IPS-NIHi11 (cell line): ENCODE data around the gene ZNF609.
A peak's percentile ranks its signal among the peaks of the same experiment; 100 is the strongest.
"Not testable (repeated sequence)": the region's sequence is repeated elsewhere in the genome, so short reads cannot be mapped to it uniquely, and the experiment has no call there.

Experiments used
- DNase-seq: peaks from one replicate; pipeline ENCODE4 v3.0.0; 2012; ENCODE audit warnings: mixed read lengths, low spot score

Gene ZNF609

DNA sequence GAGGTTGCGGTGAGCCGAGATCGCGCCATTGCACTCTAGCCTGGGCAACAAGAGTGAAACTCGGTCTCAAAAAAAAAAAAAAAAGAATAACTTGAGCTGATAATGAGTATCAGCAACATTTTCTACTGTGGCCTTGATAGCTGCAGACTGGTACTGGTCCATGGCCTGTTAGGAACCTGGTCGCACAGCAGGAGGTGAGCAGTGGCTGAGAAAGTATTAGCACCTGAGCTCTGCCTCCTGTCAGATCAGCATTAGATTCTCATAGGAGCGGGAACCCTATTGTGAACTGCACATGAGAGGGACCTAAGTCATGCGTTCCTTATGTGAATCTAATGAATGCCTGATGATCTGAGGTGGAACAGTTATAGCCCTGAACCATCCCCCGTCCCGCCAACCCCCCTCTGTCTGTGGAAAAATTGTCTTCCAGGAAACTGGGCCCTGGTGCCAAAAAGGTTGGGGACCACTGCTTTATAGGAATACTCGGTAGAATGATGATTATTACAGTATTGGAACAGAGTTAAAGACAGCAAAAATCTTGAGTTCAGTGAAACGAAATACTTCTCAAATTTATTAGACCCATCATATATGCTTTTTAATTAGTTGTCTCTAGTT, 126.0 kb downstream of the ZNF609 start:
- no peak for DNase-seq

GRCh38 chr15:64586984-64587383, 126.6 kb downstream of the ZNF609 start:
- no peak for DNase-seq

- no peak for DNase-seq
Measured at GRCh38 chr15:64589435-64590084, 129.2 kb downstream of the ZNF609 start.

DNA sequence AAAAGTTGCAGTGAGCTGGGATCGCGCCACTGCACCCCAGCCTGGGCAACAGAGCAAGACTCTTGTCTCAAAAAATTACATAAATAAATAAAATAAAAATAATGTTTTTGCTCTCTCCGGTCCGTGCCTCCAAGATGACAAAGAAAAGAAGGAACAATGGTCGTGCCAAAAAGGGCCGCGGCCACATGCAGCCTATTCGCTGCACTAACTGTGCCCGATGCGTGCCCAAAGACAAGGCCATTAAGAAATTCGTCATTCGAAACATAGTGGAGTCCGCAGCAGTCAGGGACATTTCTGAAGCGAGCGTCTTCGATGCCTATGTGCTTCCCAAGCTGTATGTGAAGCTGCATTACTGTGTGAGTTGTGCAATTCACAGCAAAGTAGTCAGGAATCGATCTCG, 132.5 kb downstream of the ZNF609 start:
- not testable (repeated sequence) for DNase-seq

DNA sequence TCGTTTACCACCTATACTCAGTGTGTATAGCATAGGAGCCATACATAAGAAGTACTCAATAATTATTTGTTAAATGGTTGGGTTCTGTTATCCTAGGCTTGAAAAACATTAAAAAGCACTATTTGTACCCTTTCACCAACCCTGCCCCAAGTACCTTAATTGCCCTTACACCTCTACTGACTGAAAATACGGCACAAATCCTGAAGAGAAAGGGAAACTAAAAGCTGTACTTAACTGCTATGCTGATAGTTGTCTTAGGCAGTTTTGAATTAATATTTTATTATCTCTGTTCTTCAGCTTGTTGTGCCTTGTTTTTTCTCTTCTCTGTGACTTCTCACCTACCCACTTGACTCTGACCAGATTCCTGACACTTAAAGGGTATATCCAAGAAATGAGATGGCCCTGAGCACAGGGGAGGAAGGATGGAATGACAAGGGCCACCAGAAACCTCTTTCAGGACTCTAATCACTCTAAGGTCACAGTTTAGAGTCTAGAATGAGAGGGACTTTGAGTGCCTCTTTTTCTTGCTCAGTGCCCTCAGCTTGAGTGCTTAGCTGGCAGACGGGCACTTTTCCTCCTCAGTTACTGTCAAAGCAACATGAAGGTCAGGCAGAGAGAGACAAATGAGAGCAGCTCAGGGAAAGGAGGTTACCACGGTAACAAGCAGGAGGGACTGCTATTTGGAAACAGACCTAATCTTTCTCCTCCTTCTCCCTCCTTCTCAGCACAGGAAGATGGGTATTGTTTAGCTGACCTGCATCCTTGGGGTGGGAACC, 136.5 kb downstream of the ZNF609 start:
- DNase-seq, result peak; percentile 72

DNA sequence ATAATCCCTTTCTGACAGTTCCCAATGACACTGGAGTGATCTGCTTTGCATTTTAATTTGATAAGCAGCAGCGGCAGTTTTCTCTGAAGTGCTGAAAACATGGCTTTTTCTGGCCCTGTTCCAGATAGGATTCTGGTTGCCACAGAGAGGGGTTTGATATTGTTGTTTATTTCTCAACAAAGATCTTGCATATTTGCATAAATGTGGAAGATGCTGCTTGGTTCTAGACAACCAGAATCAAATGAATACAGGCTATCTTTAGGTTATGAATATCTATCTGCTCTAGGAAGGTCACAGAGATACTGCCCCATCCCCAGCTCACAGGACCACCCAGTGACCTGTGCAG, 137.1 kb downstream of the ZNF609 start:
- no peak for DNase-seq

- DNase-seq, result no peak
Measured at GRCh38 chr15:64599226-64599625, 138.8 kb downstream of the ZNF609 start.

GRCh38 chr15:64599716-64600115, 139.3 kb downstream of the ZNF609 start:
- no peak for DNase-seq

DNA sequence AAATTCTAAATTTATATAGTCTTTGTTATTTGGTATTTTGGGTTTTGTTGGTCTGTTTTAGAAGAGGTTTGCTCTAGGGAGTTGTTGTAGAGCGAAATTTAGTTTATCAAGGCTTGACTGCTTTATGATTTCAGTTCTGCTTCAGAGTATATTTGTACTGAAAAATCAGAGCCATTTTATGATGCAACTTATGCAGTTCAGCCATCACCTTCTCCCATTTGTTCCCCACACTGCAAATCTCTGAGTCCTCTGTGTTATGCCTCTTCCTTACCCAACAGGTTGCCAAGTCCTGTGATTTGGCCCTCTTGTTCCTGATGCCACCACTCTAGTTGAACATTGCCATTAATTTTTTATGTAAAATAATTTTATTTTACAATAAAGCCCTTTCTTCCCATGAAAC, 140.4 kb downstream of the ZNF609 start:
- no peak for DNase-seq

DNA sequence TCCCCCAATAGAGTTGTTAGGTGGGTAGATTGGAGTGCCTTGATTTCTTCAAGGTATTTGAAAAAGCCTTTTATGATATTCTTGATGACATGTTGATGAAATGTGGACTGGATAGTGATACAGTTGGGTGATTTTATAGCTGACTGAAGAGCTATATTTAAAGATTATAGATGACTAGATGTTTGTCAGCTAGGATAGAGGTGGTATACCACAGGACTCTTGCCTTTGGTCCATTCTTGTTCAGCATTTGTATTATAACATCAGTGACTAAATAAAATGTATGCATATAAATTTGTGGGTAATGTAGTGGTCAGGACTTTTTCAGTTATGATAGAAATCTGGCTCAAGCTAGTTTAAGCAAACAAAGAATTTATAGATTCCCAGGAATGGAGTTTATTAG, 143.9 kb downstream of the ZNF609 start:
- DNase-seq, result no peak

DNA sequence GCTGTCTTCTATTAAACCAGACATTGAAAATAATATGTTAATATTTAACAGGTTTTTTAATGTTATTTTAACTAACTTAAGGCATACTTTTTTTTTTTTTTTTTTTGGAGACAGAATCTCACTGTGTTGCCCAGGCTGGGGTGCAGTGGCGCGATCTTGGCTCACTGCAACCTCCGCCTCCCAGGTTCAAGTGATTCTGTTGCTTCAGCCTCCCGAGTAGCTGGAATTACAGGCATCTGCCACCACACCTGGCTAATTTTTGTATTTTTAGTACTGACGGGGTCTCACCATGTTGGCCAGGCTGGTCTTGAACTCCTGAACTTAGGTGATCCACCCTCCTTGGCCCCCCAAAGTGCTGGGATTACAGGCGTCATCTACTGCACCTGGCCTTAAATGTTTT, 147.0 kb downstream of the ZNF609 start:
- not testable (repeated sequence) for DNase-seq

DNA sequence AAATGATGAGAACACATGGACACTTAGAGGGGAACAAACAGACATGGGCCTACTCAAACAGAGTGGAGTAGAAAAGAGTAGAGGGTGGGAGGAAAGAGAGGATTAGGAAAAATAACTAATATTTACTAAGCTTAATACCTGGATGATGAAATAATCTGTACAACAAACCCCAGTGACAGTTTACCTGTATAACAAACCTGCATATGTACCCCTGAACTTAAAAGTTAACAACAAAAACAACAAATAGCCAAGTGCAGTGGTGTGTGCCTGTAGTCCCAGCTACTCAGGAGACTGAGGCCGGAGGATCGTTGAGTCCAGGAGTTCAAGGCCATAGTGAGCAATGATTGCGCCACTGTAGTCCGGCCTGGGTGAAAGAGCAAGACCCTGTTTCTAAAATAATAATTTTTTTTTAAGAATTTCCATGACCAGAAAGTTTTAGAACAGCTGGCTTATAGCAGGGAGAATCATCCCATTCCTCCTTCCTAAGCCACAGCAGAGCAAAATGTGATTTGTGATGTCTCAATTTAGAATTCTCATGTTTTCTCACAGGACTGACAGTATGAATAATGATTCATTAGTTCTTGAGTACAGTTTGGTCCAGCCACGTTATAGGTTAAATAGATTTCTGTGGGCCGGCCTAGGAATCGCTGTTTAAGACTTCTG, 150.0 kb downstream of the ZNF609 start:
- no peak for DNase-seq

GRCh38 chr15:64611085-64611725, 150.8 kb downstream of the ZNF609 start:
- no peak for DNase-seq

DNA sequence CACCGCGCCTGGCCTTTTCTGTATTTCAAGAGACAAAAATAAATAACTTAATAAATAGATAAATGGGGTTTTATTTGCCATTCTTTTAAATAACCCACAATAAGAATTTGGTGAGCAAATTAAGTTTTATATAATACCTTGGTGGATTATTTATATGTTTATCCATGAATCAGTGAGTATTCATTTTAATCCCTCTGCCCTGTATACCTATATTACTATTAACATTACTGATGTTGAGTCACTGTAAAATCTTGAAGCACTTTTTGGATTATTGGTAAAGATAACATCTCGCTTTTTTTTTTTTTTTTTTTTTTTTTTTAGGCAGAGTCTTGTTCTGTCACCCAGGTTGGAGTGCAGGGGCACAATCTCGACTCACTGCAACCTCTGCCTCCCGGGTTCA, 154.1 kb downstream of the ZNF609 start:
- DNase-seq, result no peak

- DNase-seq, result peak; percentile 26
Measured at GRCh38 chr15:64617727-64618126, 157.3 kb downstream of the ZNF609 start.

DNA sequence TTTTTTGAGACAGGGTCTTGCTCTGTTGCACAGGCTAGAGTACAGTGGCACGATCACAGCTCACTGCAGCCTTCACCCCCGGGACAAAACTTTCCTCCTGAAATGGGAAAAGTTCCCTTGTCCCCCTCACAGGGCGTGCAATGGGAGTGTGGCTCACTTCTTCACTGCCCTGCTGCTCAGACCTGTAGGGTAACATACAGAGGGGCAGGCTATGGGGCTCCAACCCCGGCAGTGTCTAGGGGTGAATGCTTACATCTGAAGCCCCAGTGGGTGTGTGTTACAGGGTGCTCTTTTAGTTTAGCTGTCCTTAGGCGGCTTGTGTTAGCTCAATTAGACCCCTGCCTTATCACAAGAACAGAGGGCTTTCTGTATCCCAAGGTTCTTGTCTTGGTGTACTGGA, 157.8 kb downstream of the ZNF609 start:
- DNase-seq, result no peak

GRCh38 chr15:64618540-64618939, 158.2 kb downstream of the ZNF609 start:
- no peak for DNase-seq

- DNase-seq, result no peak
Measured at GRCh38 chr15:64619880-64620839, 159.8 kb downstream of the ZNF609 start.

DNA sequence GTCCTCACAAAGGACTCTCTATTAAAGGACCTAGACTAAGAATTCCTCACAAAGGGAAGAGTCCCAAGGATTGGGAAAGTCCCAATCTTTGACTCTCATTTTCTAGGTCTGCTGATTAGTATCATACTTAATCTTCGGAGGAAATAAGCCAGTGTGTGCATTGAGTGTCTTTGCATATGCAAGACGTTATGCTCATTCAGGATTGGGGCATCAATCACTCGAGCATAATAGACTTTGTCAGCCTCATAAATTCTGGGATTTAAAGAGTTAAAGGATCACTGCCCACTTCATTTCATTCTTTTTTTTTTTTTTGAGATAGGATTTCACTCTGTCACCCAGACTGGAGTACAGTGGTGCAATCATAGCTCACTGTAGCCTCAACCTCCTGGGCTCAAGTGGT, 160.7 kb downstream of the ZNF609 start:
- no peak for DNase-seq

GRCh38 chr15:64622410-64623260, 162.3 kb downstream of the ZNF609 start:
- DNase-seq, result no peak
